ENCODE data around the gene EFNA1.
"Not testable (repeated sequence)": the region's sequence is repeated elsewhere in the genome, so short reads cannot be mapped to it uniquely, and the experiment has no call there.

- not testable (repeated sequence) for TF ChIP-seq EP300, CTCF, POLR2A (IDR thresholded peaks at IDR 0.05)
Measured at GRCh38 chr1:155118090-155118489, 9.6 kb upstream of the EFNA1 start.
